Measurements from ENCODE around the gene HDGF. TPM values are rescaled to one million over a fixed set of nuclear protein-coding genes. Genes with fewer than 3 reads are reported as not detected.

HDGF gene
- total and polyA plus RNA-seq, 9 of the 15 experiments (the other 6 are each of a cell fraction or from before 2014, with no cell fraction given): 38.8 to 601 (median 400) TPM

DNA sequence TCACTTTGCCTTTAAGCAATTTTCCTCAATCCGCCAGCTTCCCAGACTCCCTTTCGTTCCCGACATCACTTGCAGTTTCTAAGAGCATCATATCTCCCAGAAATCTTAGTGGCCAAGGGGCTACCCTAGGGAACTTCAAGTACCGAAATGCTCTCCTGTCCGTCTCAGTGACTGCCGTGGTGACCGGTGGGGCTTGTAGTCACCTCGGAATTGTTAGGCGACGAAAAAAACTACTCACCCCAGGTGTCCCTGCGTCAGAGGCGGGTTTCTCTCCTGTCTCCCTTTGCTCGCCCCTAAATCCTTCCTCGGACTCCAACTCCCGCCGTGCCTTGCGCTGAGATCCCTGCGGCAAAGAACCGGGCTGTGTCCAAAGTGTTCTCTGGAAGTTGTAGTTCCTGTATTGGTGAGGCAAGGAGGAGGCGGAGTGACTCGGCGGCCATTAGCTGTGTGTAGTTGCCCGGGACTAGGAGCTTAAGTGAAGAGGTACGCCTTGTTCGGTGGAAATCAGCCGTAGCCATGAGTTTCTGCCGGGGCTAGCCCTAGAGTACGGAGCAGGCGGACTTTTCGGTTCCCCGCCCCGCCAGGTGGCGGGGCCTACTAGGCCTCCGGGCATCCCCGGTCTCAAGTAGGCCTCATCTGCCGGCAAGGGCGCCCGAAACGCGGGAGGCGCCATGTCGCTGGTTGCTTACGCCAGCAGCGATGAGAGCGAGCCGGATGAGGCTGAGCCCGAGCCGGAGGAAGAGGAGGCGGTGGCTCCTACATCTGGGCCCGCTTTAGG lies 15.8 kb upstream of the HDGF start, which contains the start of gene PRCC (continued):
- TF ChIP-seq, protein P1, sequence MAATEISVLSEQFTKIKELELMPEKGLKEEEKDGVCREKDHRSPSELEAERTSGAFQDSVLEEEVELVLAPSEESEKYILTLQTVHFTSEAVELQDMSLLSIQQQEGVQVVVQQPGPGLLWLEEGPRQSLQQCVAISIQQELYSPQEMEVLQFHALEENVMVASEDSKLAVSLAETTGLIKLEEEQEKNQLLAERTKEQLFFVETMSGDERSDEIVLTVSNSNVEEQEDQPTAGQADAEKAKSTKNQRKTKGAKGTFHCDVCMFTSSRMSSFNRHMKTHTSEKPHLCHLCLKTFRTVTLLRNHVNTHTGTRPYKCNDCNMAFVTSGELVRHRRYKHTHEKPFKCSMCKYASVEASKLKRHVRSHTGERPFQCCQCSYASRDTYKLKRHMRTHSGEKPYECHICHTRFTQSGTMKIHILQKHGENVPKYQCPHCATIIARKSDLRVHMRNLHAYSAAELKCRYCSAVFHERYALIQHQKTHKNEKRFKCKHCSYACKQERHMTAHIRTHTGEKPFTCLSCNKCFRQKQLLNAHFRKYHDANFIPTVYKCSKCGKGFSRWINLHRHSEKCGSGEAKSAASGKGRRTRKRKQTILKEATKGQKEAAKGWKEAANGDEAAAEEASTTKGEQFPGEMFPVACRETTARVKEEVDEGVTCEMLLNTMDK (IDR thresholded peaks at IDR 0.05; ENCODE audit: borderline replicate concordance, insufficient read depth, low read depth, low read length, poor library complexity, severe bottlenecking): no peak
- TF ChIP-seq MCM5 (IDR thresholded peaks at IDR 0.05; ENCODE audit: low read depth): no peak
- TF ChIP-seq, protein P2, sequence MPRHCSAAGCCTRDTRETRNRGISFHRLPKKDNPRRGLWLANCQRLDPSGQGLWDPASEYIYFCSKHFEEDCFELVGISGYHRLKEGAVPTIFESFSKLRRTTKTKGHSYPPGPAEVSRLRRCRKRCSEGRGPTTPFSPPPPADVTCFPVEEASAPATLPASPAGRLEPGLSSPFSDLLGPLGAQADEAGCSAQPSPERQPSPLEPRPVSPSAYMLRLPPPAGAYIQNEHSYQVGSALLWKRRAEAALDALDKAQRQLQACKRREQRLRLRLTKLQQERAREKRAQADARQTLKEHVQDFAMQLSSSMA (CRISPR knock-in tag; IDR thresholded peaks at IDR 0.05): peak; percentile 97
- TF ChIP-seq CXXC5 (CRISPR knock-in tag; IDR thresholded peaks at IDR 0.05): peak; percentile 75
- no peak for TF ChIP-seq HNRNPUL1 (IDR thresholded peaks at IDR 0.05; ENCODE audit: low read length)
- TF ChIP-seq ZNF184 (CRISPR knock-in tag; IDR thresholded peaks at IDR 0.05): no peak
- TF ChIP-seq DDX20 (tag; IDR thresholded peaks at IDR 0.05; ENCODE audit: low read depth): no peak
- TF ChIP-seq NR1H2 (CRISPR knock-in tag; IDR thresholded peaks at IDR 0.05): no peak
- TF ChIP-seq KDM4B (IDR thresholded peaks at IDR 0.05; ENCODE audit: borderline replicate concordance in 2 of 2, low read depth in 1 of 2): no peak; a peak in 1 of 4 replicates
- no peak for TF ChIP-seq ZFPM2 (CRISPR knock-in tag; IDR thresholded peaks at IDR 0.05)
- no peak for TF ChIP-seq SETDB1 (IDR thresholded peaks at IDR 0.05; ENCODE audit: low read length)
- TF ChIP-seq KLF16 (IDR thresholded peaks at IDR 0.05): no peak
- TF ChIP-seq BHLHE40 (IDR thresholded peaks at IDR 0.05; ENCODE audit: low read length): no peak; the same call in 1 of the 2 replicates
- TF ChIP-seq YY1 (IDR thresholded peaks at IDR 0.05; ENCODE audit: borderline replicate concordance in 1 of 3, control insufficient read depth in 1 of 3, extremely low read depth in 1 of 3, insufficient read depth in 3 of 3, insufficient read length in 1 of 3, insufficient replicate concordance in 2 of 3, low read depth in 1 of 3, low read length in 2 of 3): peak; percentile 91 to 98 (median 97)
- peak; percentile 84; the same call in 1 of the 2 replicates for TF ChIP-seq SP1 (CRISPR knock-in tag; IDR thresholded peaks at IDR 0.05)
- TF ChIP-seq MTA3 (IDR thresholded peaks at IDR 0.05; ENCODE audit: borderline replicate concordance): peak; percentile 40; the same call in 1 of the 2 replicates
- TF ChIP-seq SPI1 (IDR thresholded peaks at IDR 0.05; ENCODE audit: borderline replicate concordance, low read depth, low read length): no peak
- no peak for TF ChIP-seq CHCHD3 (CRISPR knock-in tag; IDR thresholded peaks at IDR 0.05)
- TF ChIP-seq, protein P3, sequence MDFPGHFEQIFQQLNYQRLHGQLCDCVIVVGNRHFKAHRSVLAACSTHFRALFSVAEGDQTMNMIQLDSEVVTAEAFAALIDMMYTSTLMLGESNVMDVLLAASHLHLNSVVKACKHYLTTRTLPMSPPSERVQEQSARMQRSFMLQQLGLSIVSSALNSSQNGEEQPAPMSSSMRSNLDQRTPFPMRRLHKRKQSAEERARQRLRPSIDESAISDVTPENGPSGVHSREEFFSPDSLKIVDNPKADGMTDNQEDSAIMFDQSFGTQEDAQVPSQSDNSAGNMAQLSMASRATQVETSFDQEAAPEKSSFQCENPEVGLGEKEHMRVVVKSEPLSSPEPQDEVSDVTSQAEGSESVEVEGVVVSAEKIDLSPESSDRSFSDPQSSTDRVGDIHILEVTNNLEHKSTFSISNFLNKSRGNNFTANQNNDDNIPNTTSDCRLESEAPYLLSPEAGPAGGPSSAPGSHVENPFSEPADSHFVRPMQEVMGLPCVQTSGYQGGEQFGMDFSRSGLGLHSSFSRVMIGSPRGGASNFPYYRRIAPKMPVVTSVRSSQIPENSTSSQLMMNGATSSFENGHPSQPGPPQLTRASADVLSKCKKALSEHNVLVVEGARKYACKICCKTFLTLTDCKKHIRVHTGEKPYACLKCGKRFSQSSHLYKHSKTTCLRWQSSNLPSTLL (IDR thresholded peaks at IDR 0.05): no peak
- no peak for TF ChIP-seq U2AF1 (optimal IDR thresholded peaks at IDR 0.05; ENCODE audit: low read depth, low read length)
- TF ChIP-seq HDGF (IDR thresholded peaks at IDR 0.05): no peak
- peak; percentile 91 for TF ChIP-seq ZBTB17 (CRISPR knock-in tag; IDR thresholded peaks at IDR 0.05)
- TF ChIP-seq TBL1XR1 (IDR thresholded peaks at IDR 0.05; ENCODE audit: low read length in 2 of 2): peak; percentile 59 to 72

Data from K562 (cell line).